Choroid plexus epithelial cell (primary cell): ENCODE measurements around the gene PDLIM4.

Experiments
- DNase-seq: peaks from one replicate; pipeline ENCODE4 v3.0.0-alpha.2; 2010; ENCODE audit warnings: low read depth
- H3K4me3 ChIP-seq: 2 replicates; pipeline ENCODE4 v1.5.1; 2011; ENCODE audit warnings: low read depth, mild to moderate bottlenecking, control low read depth, low read length, moderate library complexity
- CTCF ChIP-seq: conservative IDR thresholded peaks from 2 replicates; pipeline ENCODE4 v1.5.1; 2011; ENCODE audit warnings: low read depth, mild to moderate bottlenecking, control low read depth, inconsistent platforms, low read length, moderate library complexity

Gene PDLIM4

GRCh38 chr5:132301344-132302271, 44.1 kb downstream of the PDLIM4 start:
- no peak overlapping the region for H3K4me3 ChIP-seq
- DNase-seq = no peak
- no peak for TF ChIP-seq CTCF

- TF ChIP-seq CTCF = no peak
- H3K4me3 ChIP-seq = no peak overlapping the region
- DNase-seq = no peak
These were observed 44.9 kb downstream of the PDLIM4 start for GRCh38 chr5:132302413-132302812.

- no peak for DNase-seq
- TF ChIP-seq CTCF = no peak
- H3K4me3 ChIP-seq = no peak overlapping the region
These were observed 46.1 kb downstream of the PDLIM4 start for GRCh38 chr5:132303589-132303988.

GRCh38 chr5:132305420-132305819, 47.9 kb downstream of the PDLIM4 start:
- no peak overlapping the region for H3K4me3 ChIP-seq
- no peak for TF ChIP-seq CTCF

GRCh38 chr5:132308701-132309100, 51.2 kb downstream of the PDLIM4 start:
- DNase-seq = no peak
- TF ChIP-seq CTCF = no peak
- no peak overlapping the region for H3K4me3 ChIP-seq

More at GRCh38 chr5:132305420-132305819, 47.9 kb downstream of the PDLIM4 start:
- DNase-seq = no peak

- H3K4me3 ChIP-seq = no peak overlapping the region
- no peak for DNase-seq
- TF ChIP-seq CTCF = no peak
These were observed 52.2 kb downstream of the PDLIM4 start for GRCh38 chr5:132309679-132310078.
